Measurements from ENCODE around the gene LMTK3.

Gene LMTK3

DNA sequence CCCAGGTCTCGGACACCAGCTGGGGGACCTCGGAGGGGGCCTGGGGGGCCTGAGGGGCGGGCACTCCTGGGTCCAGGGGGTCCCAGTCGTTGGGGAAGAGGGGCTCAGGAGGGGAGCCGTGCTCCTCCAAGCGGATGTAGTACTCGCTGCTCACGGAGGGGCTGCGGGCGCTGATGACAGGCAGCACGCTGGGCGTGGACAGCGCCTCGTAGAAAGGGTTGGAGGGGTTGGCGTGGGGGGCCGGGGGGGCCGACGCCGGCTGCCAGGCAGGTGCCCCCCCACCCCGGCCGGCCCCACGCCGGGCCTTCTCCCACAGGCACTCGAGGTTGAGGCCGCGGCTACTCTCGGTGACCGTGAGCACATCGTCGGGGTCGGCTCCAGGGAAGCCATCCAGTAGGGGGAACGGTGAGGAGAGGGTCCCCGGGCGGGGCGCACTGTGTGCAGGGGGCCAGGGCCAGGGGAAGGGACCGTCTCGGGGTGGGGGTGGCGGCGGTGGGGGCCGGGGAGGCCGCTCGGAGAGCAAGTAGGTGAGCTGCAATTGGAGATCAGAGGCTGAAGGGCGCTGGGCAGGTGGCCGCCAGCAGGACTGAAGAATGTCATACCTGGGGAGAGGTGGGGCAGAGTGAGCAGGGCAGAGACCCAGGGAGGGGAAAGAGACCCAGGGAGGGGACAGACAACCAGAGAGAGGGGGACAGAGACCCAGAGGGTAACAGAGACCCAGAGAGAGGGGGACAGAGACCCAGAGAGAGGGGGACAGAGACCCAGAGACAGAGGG, 12.1 kb downstream of the LMTK3 start:
- TF ChIP-seq, protein P1, sequence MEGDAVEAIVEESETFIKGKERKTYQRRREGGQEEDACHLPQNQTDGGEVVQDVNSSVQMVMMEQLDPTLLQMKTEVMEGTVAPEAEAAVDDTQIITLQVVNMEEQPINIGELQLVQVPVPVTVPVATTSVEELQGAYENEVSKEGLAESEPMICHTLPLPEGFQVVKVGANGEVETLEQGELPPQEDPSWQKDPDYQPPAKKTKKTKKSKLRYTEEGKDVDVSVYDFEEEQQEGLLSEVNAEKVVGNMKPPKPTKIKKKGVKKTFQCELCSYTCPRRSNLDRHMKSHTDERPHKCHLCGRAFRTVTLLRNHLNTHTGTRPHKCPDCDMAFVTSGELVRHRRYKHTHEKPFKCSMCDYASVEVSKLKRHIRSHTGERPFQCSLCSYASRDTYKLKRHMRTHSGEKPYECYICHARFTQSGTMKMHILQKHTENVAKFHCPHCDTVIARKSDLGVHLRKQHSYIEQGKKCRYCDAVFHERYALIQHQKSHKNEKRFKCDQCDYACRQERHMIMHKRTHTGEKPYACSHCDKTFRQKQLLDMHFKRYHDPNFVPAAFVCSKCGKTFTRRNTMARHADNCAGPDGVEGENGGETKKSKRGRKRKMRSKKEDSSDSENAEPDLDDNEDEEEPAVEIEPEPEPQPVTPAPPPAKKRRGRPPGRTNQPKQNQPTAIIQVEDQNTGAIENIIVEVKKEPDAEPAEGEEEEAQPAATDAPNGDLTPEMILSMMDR (conservative IDR thresholded peaks at IDR 0.05), result no peak
- no peak for TF ChIP-seq ZFX (IDR thresholded peaks at IDR 0.05)
- H3K27ac ChIP-seq, result no peak overlapping the region

DNA sequence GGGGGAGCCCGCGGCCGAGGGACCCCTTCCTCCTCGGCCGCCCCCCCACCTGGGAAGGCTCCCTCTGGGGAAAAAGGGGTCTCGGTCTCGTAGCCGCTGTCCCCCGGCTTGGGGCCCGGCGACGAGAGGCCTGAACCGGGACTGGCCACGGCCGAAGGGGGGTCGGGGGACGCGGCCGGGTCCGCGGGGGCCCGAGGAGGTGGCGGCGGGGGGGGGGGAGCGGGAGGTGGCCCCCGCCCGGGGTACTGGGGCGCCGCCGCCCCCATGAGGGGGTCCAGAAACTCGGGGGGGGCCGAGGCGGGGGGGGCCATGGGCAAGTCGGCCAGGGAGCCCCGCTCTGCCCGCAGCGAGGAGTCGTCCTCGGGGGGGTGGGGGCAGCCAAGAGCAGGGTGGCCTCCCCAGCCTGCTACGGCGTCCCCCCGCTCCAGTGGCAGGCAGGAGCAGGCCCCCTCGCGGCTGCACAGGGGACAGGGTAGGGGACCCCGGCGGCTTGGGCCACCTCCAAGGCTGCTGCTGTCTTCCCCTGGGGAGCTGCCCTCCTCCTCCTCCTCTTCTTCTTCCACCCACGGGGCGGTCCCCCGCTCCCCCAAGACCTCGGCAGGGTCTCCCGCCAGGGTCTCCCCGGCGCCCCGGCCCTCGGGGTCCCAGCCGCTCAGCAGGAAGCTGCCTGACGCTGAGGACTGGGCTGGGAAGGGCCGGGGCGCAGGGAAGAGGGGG, 12.9 kb downstream of the LMTK3 start:
- TF ChIP-seq, protein P1 (conservative IDR thresholded peaks at IDR 0.05), result no peak
- TF ChIP-seq ZFX (IDR thresholded peaks at IDR 0.05), result no peak
- no peak overlapping the region for H3K27ac ChIP-seq

DNA sequence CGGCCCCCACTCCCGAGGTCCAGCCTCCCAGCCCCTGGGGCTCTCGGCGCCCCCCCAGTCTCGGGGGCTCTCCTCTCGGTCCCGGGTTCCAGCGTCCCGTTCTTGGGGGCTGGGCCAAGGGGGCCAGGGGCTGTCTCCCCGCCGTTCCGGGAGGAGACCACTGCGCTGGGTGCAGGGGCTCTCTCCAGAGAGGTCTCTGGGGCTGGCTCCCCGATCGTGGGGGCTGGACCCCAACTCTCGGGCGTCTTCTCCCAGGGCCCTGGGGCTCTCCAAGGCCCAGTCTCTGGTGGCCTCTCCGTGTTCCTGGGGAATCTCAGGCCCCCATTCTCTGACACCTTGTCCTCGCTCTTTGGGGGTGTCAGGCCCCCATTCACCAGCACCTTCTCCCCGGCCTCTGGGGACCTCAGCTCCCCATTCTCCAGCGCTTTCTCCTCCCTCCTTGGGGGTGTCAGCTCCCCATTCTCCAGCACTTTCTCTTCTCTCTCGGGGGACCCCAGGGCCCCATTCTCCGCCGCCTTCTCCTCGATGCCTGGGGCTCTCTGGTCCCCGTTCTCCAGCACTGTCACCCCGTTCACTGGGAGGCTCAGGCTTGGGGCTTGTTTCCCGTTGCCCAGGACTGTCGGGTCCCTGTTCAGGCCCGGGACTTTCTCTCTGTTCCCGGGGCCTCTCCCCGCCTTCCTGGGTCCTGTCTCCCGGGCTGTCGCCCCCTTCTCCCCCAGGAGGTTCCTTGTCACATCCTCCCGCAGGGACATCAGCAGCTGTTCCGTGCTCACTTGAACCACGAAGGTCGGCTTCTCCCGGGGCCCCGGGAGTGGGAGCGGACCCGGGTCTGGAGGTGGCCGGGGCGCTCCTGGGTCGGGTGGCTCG, 13.7 kb downstream of the LMTK3 start:
- no peak for TF ChIP-seq ZFX (IDR thresholded peaks at IDR 0.05)
- TF ChIP-seq, protein P1 (conservative IDR thresholded peaks at IDR 0.05), result no peak
- no peak overlapping the region for H3K27ac ChIP-seq

DNA sequence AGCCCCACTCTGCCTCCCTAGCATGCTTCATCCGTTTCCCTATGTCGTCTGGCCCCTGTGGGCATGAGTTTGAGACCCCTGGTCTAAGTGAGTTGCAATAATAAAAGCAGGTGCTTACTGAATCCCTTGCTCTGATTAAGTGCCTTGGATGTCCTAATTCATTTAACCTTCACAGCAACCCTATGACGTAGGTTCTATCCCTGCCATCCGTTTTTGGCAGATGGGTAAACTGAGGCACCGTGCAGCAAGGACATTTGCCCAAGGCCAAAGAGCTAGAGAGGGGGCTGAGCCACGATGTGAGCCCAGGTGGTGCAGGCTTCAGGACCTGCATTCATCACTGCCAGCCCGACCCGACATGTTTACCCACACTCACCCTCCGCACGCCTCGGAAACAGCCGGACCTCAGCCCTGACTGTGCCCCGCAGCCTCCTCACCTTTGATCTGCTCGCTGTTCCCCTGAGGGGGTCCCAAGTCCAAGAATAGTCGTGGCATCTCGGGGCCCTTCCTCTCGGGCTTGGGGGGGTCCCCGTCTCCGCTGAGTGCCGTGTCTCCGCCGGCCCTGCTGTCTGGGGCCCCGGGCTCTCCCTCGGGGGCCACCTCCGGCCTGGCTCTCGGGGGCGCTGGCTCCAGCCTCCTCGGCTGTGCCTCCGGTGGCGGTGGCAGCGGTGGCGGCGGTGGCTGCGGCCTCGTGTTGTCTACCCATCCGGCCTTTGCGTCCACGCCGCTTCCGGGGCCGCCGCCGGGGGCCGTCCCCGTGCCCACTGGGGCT, 14.5 kb downstream of the LMTK3 start:
- no peak overlapping the region for H3K27ac ChIP-seq
- no peak for TF ChIP-seq ZFX (IDR thresholded peaks at IDR 0.05)
- TF ChIP-seq, protein P1 (conservative IDR thresholded peaks at IDR 0.05), result no peak

DNA sequence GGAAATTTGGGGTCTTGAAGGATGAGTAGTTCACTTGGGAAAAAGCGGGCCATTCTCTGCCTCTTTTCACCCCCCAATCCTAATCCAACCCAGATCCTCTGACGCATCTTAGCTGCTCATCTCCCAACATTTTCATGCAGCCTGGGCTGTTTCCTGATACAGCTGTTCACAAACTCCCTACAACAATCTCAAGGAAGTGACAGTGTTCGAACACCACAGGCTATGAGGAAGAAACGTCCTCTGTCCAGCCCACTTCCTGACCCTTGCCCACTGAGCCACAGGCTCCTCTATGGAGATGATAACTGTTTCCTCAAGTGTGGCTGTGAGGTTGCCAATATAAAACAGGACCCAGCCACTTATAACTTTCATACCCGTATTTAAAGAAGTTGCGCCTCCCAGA, 16.2 kb downstream of the LMTK3 start:
- H3K27ac ChIP-seq, result no peak overlapping the region
- TF ChIP-seq, protein P1 (conservative IDR thresholded peaks at IDR 0.05), result no peak
- no peak for TF ChIP-seq ZFX (IDR thresholded peaks at IDR 0.05)

DNA sequence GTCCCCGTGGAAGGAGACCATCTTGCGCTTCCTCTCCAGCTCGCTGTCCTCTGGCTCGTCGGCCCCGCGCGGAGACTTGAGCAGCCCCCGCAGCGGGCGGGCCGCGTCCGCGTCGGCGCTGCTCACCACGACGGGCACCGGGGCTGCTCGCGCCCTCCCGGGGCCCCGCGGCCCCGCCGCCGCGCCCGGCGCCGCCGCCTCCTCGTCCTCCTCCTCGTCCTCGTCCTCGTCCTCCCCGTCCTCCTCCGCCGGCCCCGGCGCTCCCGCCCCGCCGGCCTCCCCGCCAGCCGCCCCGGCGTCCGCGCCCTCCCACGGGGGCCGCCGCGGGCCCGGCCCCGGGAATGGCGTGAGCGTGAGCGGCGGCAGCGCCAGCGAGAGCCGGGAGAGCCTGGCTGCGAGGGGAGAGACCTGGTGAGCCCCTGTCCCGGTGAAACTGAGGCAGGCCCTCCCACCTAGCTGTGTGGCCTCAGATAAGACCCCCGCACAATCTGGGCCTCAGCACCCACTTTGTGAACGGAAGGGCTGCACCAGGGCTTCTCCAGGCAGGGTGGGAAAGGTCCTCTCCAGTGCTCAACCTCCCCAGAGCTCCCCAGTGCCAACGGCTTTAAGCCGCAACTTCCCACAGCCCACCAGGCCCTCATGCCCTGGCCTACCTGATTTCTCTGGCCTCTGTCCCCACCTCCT, 17.8 kb downstream of the LMTK3 start:
- H3K27ac ChIP-seq, result peak overlapping the region; percentile 69
- TF ChIP-seq, protein P1 (conservative IDR thresholded peaks at IDR 0.05), result no peak
- peak; percentile 63; the same call in 1 of the 2 replicates for TF ChIP-seq ZFX (IDR thresholded peaks at IDR 0.05)

All from C4-2B (cell line).